GM12878 (cell line): ENCODE data around the gene ADGRL3. TPM values are rescaled to one million over a fixed set of nuclear protein-coding genes. Genes with fewer than 3 reads are reported as not detected.

Source experiments
- ATAC-seq: fragments of 200-7000 bp; cut with Tn5 transposase; 3 replicates; pipeline ENCODE4 v1.9.1; 2020; ENCODE audit warnings: mild to moderate bottlenecking, moderate library complexity
- BruUV-seq: library from RNA; stranded (reverse); fragments of 400-500 nt; replicated peaks from 2 replicates; lab custom pipeline; 2021; lab: Mats Ljungman, UMichigan
- CTCF ChIA-PET: fragments of 300-600 bp; sonication (Branson Sonifier 250); formaldehyde crosslinking; extraction: SDS; loops from one replicate; lab custom pipeline; 2021; ENCODE audit warnings: inconsistent platforms; lab: Yijun Ruan, JAX
- POLR2A ChIA-PET: fragments of 350-600 bp; formaldehyde crosslinking; extraction: SDS; loops from one replicate; lab custom pipeline; 2021; ENCODE audit warnings: inconsistent platforms; lab: Charles Lee
- RAD21 ChIA-PET: fragments of 300-600 bp; sonication (Branson Sonifier 250); formaldehyde crosslinking; loops from one replicate; lab custom pipeline; 2023; ENCODE audit warnings: antibody characterized with exemption; ENCODE audit not compliant: unreplicated experiment; lab: Charles Lee
- SMC1A ChIA-PET: fragments of 300-600 bp; sonication (Branson Sonifier 250); formaldehyde crosslinking; loops from one replicate; lab custom pipeline; 2023; ENCODE audit not compliant: unreplicated experiment, uncharacterized antibody; lab: Charles Lee
- DNase-seq: peaks from one replicate; pipeline ENCODE4 v3.0.0-alpha.2; 2011; ENCODE audit warnings: low read depth, low spot score
- FAIRE-seq: peaks from 3 replicates; lab custom pipeline; 2011; peaks lifted over from hg19 to GRCh38; lab: Jason Lieb, UNC
- H2AFZ ChIP-seq: 2 replicates; pipeline ENCODE4 v1.6.0; 2011; ENCODE audit warnings: low read depth, low read length, control low read depth; ENCODE audit not compliant: control insufficient read depth
- H3K27ac ChIP-seq: 2 replicates; pipeline ENCODE4 v1.5.1; 2011; ENCODE audit warnings: control low read depth; ENCODE audit not compliant: control insufficient read depth, insufficient read depth
- H3K27me3 ChIP-seq, 2 experiments: replicated peaks in 1 of 2; 2 replicates each; pipeline versions ENCODE4 v1.6.0 to v1.6.1; 2011; ENCODE audit warnings: low read length in 1 of 2; ENCODE audit not compliant: control insufficient read depth in 2 of 2, insufficient read depth in 2 of 2
- H3K36me3 ChIP-seq, 2 experiments: 2 replicates each; pipeline ENCODE4 v1.5.1; 2011; ENCODE audit warnings: low read length in 1 of 2; ENCODE audit not compliant: control insufficient read depth in 2 of 2, insufficient read depth in 2 of 2
- H3K4me1 ChIP-seq: 2 replicates; pipeline ENCODE4 v1.6.1; 2011; ENCODE audit warnings: mild to moderate bottlenecking, low read length, moderate library complexity, mixed read lengths; ENCODE audit not compliant: control insufficient read depth, insufficient read depth
- H3K4me2 ChIP-seq: 2 replicates; pipeline ENCODE4 v1.6.0; 2011; ENCODE audit warnings: control low read depth; ENCODE audit not compliant: control insufficient read depth, insufficient read depth
- H3K4me3 ChIP-seq: fragments of 200-600 bp; sonication (generic); 2 replicates; pipeline ENCODE4 v1.5.1; 2016
- H3K79me2 ChIP-seq: 2 replicates; pipeline ENCODE4 v1.6.0; 2011; ENCODE audit warnings: low read length; ENCODE audit not compliant: control insufficient read depth, insufficient read depth
- H3K9ac ChIP-seq: 2 replicates; pipeline ENCODE4 v1.8.0; 2011; ENCODE audit warnings: low read length, control low read depth, mixed read lengths; ENCODE audit not compliant: control insufficient read depth, insufficient read depth
- H3K9me3 ChIP-seq: replicated peaks from 3 replicates; pipeline ENCODE4 v1.5.1; 2011; ENCODE audit warnings: mild to moderate bottlenecking, low read length; ENCODE audit not compliant: control insufficient read depth, insufficient read depth
- H4K20me1 ChIP-seq: 2 replicates; pipeline ENCODE4 v1.6.0; 2011; ENCODE audit not compliant: control insufficient read depth, insufficient read depth
- ASH2L ChIP-seq: fragments of 300-600, 200-600 bp; sonication (generic); IDR thresholded peaks from 2 replicates; pipeline ENCODE4 v1.6.1; 2017; ENCODE audit warnings: low read depth, mild to moderate bottlenecking, borderline replicate concordance
- BHLHE40 ChIP-seq, 2 experiments: fragments of 450-650 bp in 1 of 2; IDR thresholded peaks; 2 replicates each; pipeline ENCODE4 v1.6.1; 2011 to 2017; ENCODE audit warnings: low read depth in 2 of 2, borderline replicate concordance in 1 of 2, improper control_type of control experiment in 1 of 2, low read length in 1 of 2, mild to moderate bottlenecking in 1 of 2
- FOXM1 ChIP-seq: IDR thresholded peaks from 2 replicates; pipeline ENCODE4 v1.6.1; 2012; ENCODE audit warnings: low read depth, mild to moderate bottlenecking, inconsistent platforms, low read length, moderate library complexity
- IKZF2 ChIP-seq, 2 experiments: fragments of 450-650 bp; IDR thresholded peaks; 2 replicates each; pipeline ENCODE4 v1.6.1; 2017; ENCODE audit warnings: mild to moderate bottlenecking in 2 of 2, moderate library complexity in 2 of 2
- MTA2 ChIP-seq: fragments of 450-650 bp; IDR thresholded peaks from 2 replicates; pipeline ENCODE4 v1.6.1; 2016; ENCODE audit warnings: low read depth, mild to moderate bottlenecking, moderate library complexity
- MTA3 ChIP-seq: IDR thresholded peaks from 2 replicates; pipeline ENCODE4 v1.6.1; 2012; ENCODE audit warnings: low read length, inconsistent platforms, borderline replicate concordance
- NR2C1 ChIP-seq: fragments of 450-650 bp; IDR thresholded peaks from 2 replicates; pipeline ENCODE4 v1.6.1; 2017; ENCODE audit warnings: antibody characterized with exemption, mild to moderate bottlenecking, moderate library complexity
- RAD51 ChIP-seq: fragments of 450-650 bp; IDR thresholded peaks from 2 replicates; pipeline ENCODE4 v1.6.1; 2016; ENCODE audit warnings: moderate library complexity, mild to moderate bottlenecking, inconsistent platforms
- SRF ChIP-seq, 2 experiments: IDR thresholded peaks; 2 replicates each; pipeline ENCODE4 v1.6.1; 2011; ENCODE audit warnings: low read depth in 2 of 2, low read length in 2 of 2, mild to moderate bottlenecking in 1 of 2, moderate library complexity in 1 of 2
- YY1 ChIP-seq: IDR thresholded peaks from 2 replicates; pipeline ENCODE4 v1.6.1; 2011; ENCODE audit warnings: low read depth, mild to moderate bottlenecking, low read length
- ZNF384 ChIP-seq: IDR thresholded peaks from 2 replicates; pipeline ENCODE4 v1.6.1; 2012; ENCODE audit warnings: low read depth, mild to moderate bottlenecking, low read length, improper control_type of control experiment, borderline replicate concordance
- WGBS: methylation state at CpG from one replicate; pipeline ENCODE4 v1.1.6; 2016; ENCODE audit warnings: low lambda C conversion rate; ENCODE audit not compliant: insufficient replicate concordance, insufficient coverage; ENCODE audit errors: missing lambda C conversion rate; 5-methylcytosine and 5-hydroxymethylcytosine counted together
- in situ Hi-C: fragments of 300-500 bp; cut with MboI; formaldehyde crosslinking; loops from 9 replicates; pipeline ENCODE4 v1.14.3; 2018; ENCODE audit warnings: mixed read lengths
- intact Hi-C: fragments of 100-400 bp; cut with micrococcal nuclease; formaldehyde crosslinking; loops from one replicate; pipeline ENCODE4 v1.14.2; 2022; ENCODE audit not compliant: unreplicated experiment
- polyA plus RNA-seq, 11 experiments: library from polyadenylated mRNA; depleted of rRNA in 4 of 11; unstranded in 6 of 11; stranded (reverse) in 5 of 11; fragments of >200 nt; fragmentation: Nextera tagmentation in 4 of 11; fragmentation: Illumina TruSeq in 1 of 11; extraction: Ambion mirVana in 4 of 11; extraction: Trizol in 1 of 11; gene quantifications; 1 replicate in 1 of 11; 2 replicates in 10 of 11; pipeline versions ENCODE4 v1.2.1 to v1.2.3, GENCODE V29; 2011 to 2016; ENCODE audit warnings: inconsistent platforms in 2 of 11, missing spikeins in 2 of 11, low read depth in 1 of 11
- total RNA-seq, 4 experiments: library from RNA; depleted of rRNA in 3 of 4; stranded (reverse); fragments of >200 nt in 3 of 4; fragmentation: Illumina TruSeq in 1 of 4; extraction: Trizol in 1 of 4; gene quantifications; 2 replicates each; pipeline versions ENCODE4 v1.2.1 to v1.2.3, GENCODE V29; 2013 to 2021
- TF ChIP-seq, protein P1 (sequence below): fragments of 450-650 bp; IDR thresholded peaks from 2 replicates; pipeline ENCODE4 v1.6.1; 2017; ENCODE audit warnings: borderline replicate concordance
- TF ChIP-seq, protein P2 (sequence below), 3 experiments: IDR thresholded peaks in 2 of 3; conservative IDR thresholded peaks in 1 of 3; 2 replicates each; pipeline ENCODE4 v1.5.1; 2011; ENCODE audit warnings: low read depth in 3 of 3, low read length in 3 of 3, mild to moderate bottlenecking in 3 of 3, control low read depth in 2 of 3, moderate library complexity in 2 of 3, inconsistent platforms in 1 of 3, mixed read lengths in 1 of 3; ENCODE audit not compliant: control insufficient read depth in 2 of 3, insufficient read depth in 1 of 3; ENCODE audit errors: extremely low read depth in 1 of 3
- TF ChIP-seq, protein P3 (sequence below): IDR thresholded peaks from 2 replicates; pipeline ENCODE4 v1.6.1; 2012; ENCODE audit warnings: low read depth, low read length, improper control_type of control experiment
- TF ChIP-seq, protein P4 (sequence below): fragments of 150-350 bp; IDR thresholded peaks from 2 replicates; pipeline ENCODE4 v1.6.1; 2016; ENCODE audit warnings: low read depth, low read length
- TF ChIP-seq, protein P5 (sequence below): IDR thresholded peaks from 2 replicates; pipeline ENCODE4 v1.6.1; 2011; ENCODE audit warnings: low read depth, low read length, improper control_type of control experiment, borderline replicate concordance

Gene ADGRL3
- total and polyA plus RNA-seq, 10 of the 15 experiments (the other 5 are each of a cell fraction or from before 2014, with no cell fraction given), result 1.1 TPM; not detected in 9

DNA sequence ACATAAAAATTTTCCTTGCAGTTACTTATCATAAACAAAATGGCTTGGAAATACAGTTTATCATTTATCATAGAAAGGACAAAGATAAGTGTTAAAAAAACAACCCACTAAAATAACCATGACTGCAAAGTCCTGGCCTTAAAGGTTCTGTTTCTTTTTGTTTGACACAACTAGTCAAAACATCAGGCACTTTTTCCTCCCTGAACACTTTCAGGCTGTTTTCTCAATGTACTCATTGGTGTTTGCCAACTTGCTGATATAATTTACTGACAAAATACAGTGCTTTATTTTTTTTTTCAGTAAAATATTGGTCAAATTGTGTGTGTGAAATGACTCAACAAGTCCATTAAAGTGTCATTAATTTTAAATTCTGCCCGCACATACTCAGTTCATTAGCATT, 156.6 kb downstream of the ADGRL3 start:
- Histone ChIP-seq H3K4me3 (no peak overlapping the region), H3K27ac (no peak overlapping the region), H2AFZ (no peak overlapping the region), H3K9ac (no peak overlapping the region), H4K20me1 (no peaks in the 10 kb centered on the region), H3K4me1 (no peaks in the 10 kb centered on the region), H3K36me3 (no peaks in the 10 kb centered on the region), H3K79me2 (no peaks in the 10 kb centered on the region), H3K27me3 (no peaks in the 10 kb centered on the region), H3K4me2 (no peak overlapping the region), H3K9me3 (no peaks in the 10 kb centered on the region)
- ATAC-seq (no peak), DNase-seq (no peak), FAIRE-seq (no peak)
- CTCF ChIA-PET, result interaction anchor here (0.7 kb wide), 1 partner anchor 24 kb away, joined by 3 read pairs; no protein-coding TSS in a partner anchor
- in situ Hi-C loops, result no loop called here
- SMC1A ChIA-PET, result no interaction called here
- 47% methylated on average over 1 of the region's 1 CpG for WGBS
- RAD21 ChIA-PET, result no interaction called here
- intact Hi-C loops, result no loop called here
- POLR2A ChIA-PET, result no interaction called here
- no TSS peak for BruUV-seq
- TF ChIP-seq BHLHE40 (IDR thresholded peaks at IDR 0.05; ENCODE audit: borderline replicate concordance in 1 of 2, low read depth in 2 of 2, low read length in 1 of 2), result no peak
- no peak for TF ChIP-seq ZNF384
- TF ChIP-seq, protein P1, sequence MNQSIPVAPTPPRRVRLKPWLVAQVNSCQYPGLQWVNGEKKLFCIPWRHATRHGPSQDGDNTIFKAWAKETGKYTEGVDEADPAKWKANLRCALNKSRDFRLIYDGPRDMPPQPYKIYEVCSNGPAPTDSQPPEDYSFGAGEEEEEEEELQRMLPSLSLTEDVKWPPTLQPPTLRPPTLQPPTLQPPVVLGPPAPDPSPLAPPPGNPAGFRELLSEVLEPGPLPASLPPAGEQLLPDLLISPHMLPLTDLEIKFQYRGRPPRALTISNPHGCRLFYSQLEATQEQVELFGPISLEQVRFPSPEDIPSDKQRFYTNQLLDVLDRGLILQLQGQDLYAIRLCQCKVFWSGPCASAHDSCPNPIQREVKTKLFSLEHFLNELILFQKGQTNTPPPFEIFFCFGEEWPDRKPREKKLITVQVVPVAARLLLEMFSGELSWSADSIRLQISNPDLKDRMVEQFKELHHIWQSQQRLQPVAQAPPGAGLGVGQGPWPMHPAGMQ, result no peak
- TF ChIP-seq, protein P2, sequence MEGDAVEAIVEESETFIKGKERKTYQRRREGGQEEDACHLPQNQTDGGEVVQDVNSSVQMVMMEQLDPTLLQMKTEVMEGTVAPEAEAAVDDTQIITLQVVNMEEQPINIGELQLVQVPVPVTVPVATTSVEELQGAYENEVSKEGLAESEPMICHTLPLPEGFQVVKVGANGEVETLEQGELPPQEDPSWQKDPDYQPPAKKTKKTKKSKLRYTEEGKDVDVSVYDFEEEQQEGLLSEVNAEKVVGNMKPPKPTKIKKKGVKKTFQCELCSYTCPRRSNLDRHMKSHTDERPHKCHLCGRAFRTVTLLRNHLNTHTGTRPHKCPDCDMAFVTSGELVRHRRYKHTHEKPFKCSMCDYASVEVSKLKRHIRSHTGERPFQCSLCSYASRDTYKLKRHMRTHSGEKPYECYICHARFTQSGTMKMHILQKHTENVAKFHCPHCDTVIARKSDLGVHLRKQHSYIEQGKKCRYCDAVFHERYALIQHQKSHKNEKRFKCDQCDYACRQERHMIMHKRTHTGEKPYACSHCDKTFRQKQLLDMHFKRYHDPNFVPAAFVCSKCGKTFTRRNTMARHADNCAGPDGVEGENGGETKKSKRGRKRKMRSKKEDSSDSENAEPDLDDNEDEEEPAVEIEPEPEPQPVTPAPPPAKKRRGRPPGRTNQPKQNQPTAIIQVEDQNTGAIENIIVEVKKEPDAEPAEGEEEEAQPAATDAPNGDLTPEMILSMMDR (IDR thresholded peaks at IDR 0.05 in 2 of 3, conservative IDR thresholded peaks at IDR 0.05 in 1 of 3; ENCODE audit: control insufficient read depth in 2 of 3, extremely low read depth in 1 of 3, insufficient read depth in 1 of 3, low read depth in 3 of 3, low read length in 3 of 3), result no peak
- no peak for TF ChIP-seq YY1
- no peak for TF ChIP-seq FOXM1
- TF ChIP-seq, protein P3, sequence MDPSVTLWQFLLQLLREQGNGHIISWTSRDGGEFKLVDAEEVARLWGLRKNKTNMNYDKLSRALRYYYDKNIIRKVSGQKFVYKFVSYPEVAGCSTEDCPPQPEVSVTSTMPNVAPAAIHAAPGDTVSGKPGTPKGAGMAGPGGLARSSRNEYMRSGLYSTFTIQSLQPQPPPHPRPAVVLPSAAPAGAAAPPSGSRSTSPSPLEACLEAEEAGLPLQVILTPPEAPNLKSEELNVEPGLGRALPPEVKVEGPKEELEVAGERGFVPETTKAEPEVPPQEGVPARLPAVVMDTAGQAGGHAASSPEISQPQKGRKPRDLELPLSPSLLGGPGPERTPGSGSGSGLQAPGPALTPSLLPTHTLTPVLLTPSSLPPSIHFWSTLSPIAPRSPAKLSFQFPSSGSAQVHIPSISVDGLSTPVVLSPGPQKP, result no peak
- TF ChIP-seq MTA3, result no peak
- TF ChIP-seq, protein P4, sequence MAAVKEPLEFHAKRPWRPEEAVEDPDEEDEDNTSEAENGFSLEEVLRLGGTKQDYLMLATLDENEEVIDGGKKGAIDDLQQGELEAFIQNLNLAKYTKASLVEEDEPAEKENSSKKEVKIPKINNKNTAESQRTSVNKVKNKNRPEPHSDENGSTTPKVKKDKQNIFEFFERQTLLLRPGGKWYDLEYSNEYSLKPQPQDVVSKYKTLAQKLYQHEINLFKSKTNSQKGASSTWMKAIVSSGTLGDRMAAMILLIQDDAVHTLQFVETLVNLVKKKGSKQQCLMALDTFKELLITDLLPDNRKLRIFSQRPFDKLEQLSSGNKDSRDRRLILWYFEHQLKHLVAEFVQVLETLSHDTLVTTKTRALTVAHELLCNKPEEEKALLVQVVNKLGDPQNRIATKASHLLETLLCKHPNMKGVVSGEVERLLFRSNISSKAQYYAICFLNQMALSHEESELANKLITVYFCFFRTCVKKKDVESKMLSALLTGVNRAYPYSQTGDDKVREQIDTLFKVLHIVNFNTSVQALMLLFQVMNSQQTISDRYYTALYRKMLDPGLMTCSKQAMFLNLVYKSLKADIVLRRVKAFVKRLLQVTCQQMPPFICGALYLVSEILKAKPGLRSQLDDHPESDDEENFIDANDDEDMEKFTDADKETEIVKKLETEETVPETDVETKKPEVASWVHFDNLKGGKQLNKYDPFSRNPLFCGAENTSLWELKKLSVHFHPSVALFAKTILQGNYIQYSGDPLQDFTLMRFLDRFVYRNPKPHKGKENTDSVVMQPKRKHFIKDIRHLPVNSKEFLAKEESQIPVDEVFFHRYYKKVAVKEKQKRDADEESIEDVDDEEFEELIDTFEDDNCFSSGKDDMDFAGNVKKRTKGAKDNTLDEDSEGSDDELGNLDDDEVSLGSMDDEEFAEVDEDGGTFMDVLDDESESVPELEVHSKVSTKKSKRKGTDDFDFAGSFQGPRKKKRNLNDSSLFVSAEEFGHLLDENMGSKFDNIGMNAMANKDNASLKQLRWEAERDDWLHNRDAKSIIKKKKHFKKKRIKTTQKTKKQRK, result no peak
- TF ChIP-seq, protein P5, sequence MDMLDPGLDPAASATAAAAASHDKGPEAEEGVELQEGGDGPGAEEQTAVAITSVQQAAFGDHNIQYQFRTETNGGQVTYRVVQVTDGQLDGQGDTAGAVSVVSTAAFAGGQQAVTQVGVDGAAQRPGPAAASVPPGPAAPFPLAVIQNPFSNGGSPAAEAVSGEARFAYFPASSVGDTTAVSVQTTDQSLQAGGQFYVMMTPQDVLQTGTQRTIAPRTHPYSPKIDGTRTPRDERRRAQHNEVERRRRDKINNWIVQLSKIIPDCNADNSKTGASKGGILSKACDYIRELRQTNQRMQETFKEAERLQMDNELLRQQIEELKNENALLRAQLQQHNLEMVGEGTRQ, result no peak
- TF ChIP-seq ASH2L, result no peak
- TF ChIP-seq IKZF2 (IDR thresholded peaks at IDR 0.05), result no peak
- no peak for TF ChIP-seq NR2C1
- TF ChIP-seq RAD51, result no peak
- no peak for TF ChIP-seq SRF (IDR thresholded peaks at IDR 0.05; ENCODE audit: low read depth in 2 of 2, low read length in 2 of 2)
- no peak for TF ChIP-seq MTA2
